Stimulated activated effector memory CD8-positive, alpha-beta T cell treated with anti-CD3 and anti-CD28 coated beads, Interleukin-12 subunit alpha, Interleukin-12 subunit beta, amount 100 ng/mL, for 72 hours (primary cell): ENCODE measurements around the gene SPDYE3.
"Not testable (repeated sequence)": the region's sequence is repeated elsewhere in the genome, so short reads cannot be mapped to it uniquely, and the experiment has no call there.

Experiments used
- ATAC-seq: fragments of 150-1000 bp; cut with Tn5 transposase; 2 replicates; pipeline ENCODE4 v1.10.0; 2021
- DNase-seq, 2 donors: peaks; one replicate each; pipeline ENCODE4 v3.0.0; 2021 to 2022; ENCODE audit warnings: low spot score in 2 of 2
- H3K27ac Mint-ChIP-seq: one replicate; pipeline ENCODE4 v1.8.0; 2022; ENCODE audit warnings: mild to moderate bottlenecking, mixed read lengths
- H3K36me3 Mint-ChIP-seq: one replicate; pipeline ENCODE4 v1.8.0; 2022; ENCODE audit warnings: mild to moderate bottlenecking, mixed read lengths
- H3K4me1 Mint-ChIP-seq: one replicate; pipeline ENCODE4 v1.8.0; 2022; ENCODE audit warnings: mixed read lengths
- H3K4me3 Mint-ChIP-seq: one replicate; pipeline ENCODE4 v1.8.0; 2022; ENCODE audit warnings: mild to moderate bottlenecking, mixed read lengths
- H3K9me3 Mint-ChIP-seq: one replicate; pipeline ENCODE4 v1.8.0; 2022; ENCODE audit warnings: mixed read lengths

Gene SPDYE3

GRCh38 chr7:100353685-100354330 is 46.3 kb downstream of the SPDYE3 start:
- Mint-ChIP-seq H3K27ac (peak overlapping the region; percentile 95), H3K4me1 (peaks cover 46% of the 10 kb centered on the region), H3K4me3 (peak overlapping the region; percentile 66), H3K9me3 (no peaks in the 10 kb centered on the region), H3K36me3 (peaks cover 85% of the 10 kb centered on the region)
- DNase-seq (no peak), ATAC-seq (peak; percentile 70)

- H3K4me3 Mint-ChIP-seq: no peak overlapping the region
- H3K27ac Mint-ChIP-seq: peak overlapping the region; percentile 95
- H3K9me3 Mint-ChIP-seq: no peaks in the 10 kb centered on the region
- DNase-seq (no peak), ATAC-seq (no peak)
- H3K36me3 Mint-ChIP-seq: peaks cover 89% of the 10 kb centered on the region
- H3K4me1 Mint-ChIP-seq: peaks cover 39% of the 10 kb centered on the region
These were observed 49.0 kb downstream of the SPDYE3 start for GRCh38 chr7:100356416-100357068.

- peak overlapping the region; percentile 95 for H3K27ac Mint-ChIP-seq
- ATAC-seq (no peak), DNase-seq (no peak)
- peaks cover 34% of the 10 kb centered on the region for H3K4me1 Mint-ChIP-seq
- H3K9me3 Mint-ChIP-seq: no peaks in the 10 kb centered on the region
- H3K4me3 Mint-ChIP-seq: no peak overlapping the region
- peaks cover 95% of the 10 kb centered on the region for H3K36me3 Mint-ChIP-seq
These were observed 49.6 kb downstream of the SPDYE3 start for GRCh38 chr7:100357131-100357561.

GRCh38 chr7:100358027-100358856 is 50.7 kb downstream of the SPDYE3 start, which contains the start of gene PILRB:
Gene PILRB (plus strand): TSS chr7:100358117. CDS start chr7:100358303, 186 bp downstream.
- Mint-ChIP-seq H3K9me3 (no peaks in the 10 kb centered on the region), H3K36me3 (peaks cover 97% of the 10 kb centered on the region), H3K27ac (peak within 1 kb of the TSS; percentile 95), H3K4me1 (peaks cover 24% of the 10 kb centered on the region), H3K4me3 (no peak within 1 kb of the TSS)
- DNase-seq (no peak), ATAC-seq (no peak)

GRCh38 chr7:100358857-100359212 is 51.3 kb downstream of the SPDYE3 start:
- ATAC-seq (no peak), DNase-seq (no peak)
- peaks cover 18% of the 10 kb centered on the region for H3K4me1 Mint-ChIP-seq
- peak overlapping the region; percentile 95 for H3K27ac Mint-ChIP-seq
- H3K9me3 Mint-ChIP-seq: no peaks in the 10 kb centered on the region
- no peak overlapping the region for H3K4me3 Mint-ChIP-seq
- H3K36me3 Mint-ChIP-seq: peaks cover 97% of the 10 kb centered on the region

GRCh38 chr7:100360135-100360854 is 52.8 kb downstream of the SPDYE3 start:
- Mint-ChIP-seq H3K27ac (peak overlapping the region; percentile 64), H3K36me3 (peaks cover 96% of the 10 kb centered on the region), H3K4me1 (peaks cover 22% of the 10 kb centered on the region), H3K9me3 (no peaks in the 10 kb centered on the region), H3K4me3 (no peak overlapping the region)
- DNase-seq: no peak
- no peak for ATAC-seq

- Mint-ChIP-seq H3K27ac (peak overlapping the region; percentile 3), H3K4me1 (peaks cover 48% of the 10 kb centered on the region), H3K36me3 (peaks cover 95% of the 10 kb centered on the region), H3K4me3 (no peak overlapping the region), H3K9me3 (no peaks in the 10 kb centered on the region)
- ATAC-seq (no peak), DNase-seq (no peak)
These were observed 55.6 kb downstream of the SPDYE3 start for GRCh38 chr7:100363098-100363497.

- not testable (repeated sequence) for ATAC-seq, H3K4me3 Mint-ChIP-seq, H3K9me3 Mint-ChIP-seq, DNase-seq
- Mint-ChIP-seq H3K36me3 (peaks cover 88% of the 10 kb centered on the region), H3K27ac (peak overlapping the region; percentile 52), H3K4me1 (peaks cover 51% of the 10 kb centered on the region)
These were observed 56.3 kb downstream of the SPDYE3 start for GRCh38 chr7:100363797-100364196.

- no peak overlapping the region for H3K4me3 Mint-ChIP-seq
- H3K9me3 Mint-ChIP-seq: no peaks in the 10 kb centered on the region
- H3K27ac Mint-ChIP-seq: peak overlapping the region; percentile 52
- ATAC-seq (no peak), DNase-seq (no peak)
- H3K4me1 Mint-ChIP-seq: peaks cover 56% of the 10 kb centered on the region
- peaks cover 81% of the 10 kb centered on the region for H3K36me3 Mint-ChIP-seq
These were observed 57.0 kb downstream of the SPDYE3 start for GRCh38 chr7:100364480-100364879.

GRCh38 chr7:100365998-100366367 is 58.5 kb downstream of the SPDYE3 start:
- not testable (repeated sequence) for ATAC-seq, DNase-seq, H3K9me3 Mint-ChIP-seq
- Mint-ChIP-seq H3K4me1 (peaks cover 47% of the 10 kb centered on the region), H3K36me3 (peaks cover 73% of the 10 kb centered on the region), H3K27ac (peak overlapping the region; percentile 94), H3K4me3 (peak overlapping the region; percentile 65)

- Mint-ChIP-seq H3K9me3 (no peaks in the 10 kb centered on the region), H3K27ac (peak overlapping the region; percentile 94), H3K4me3 (peak overlapping the region; percentile 65), H3K36me3 (peaks cover 71% of the 10 kb centered on the region), H3K4me1 (peaks cover 48% of the 10 kb centered on the region)
- peak; percentile 62 for ATAC-seq
- peak in 1 of 2 donors; percentile 25 for DNase-seq
These were observed 59.1 kb downstream of the SPDYE3 start for GRCh38 chr7:100366411-100367250.

- peak overlapping the region; percentile 94 for H3K27ac Mint-ChIP-seq
- peak overlapping the region; percentile 65 for H3K4me3 Mint-ChIP-seq
- DNase-seq: no peak
- H3K4me1 Mint-ChIP-seq: peaks cover 54% of the 10 kb centered on the region
- no peak for ATAC-seq
- peaks cover 66% of the 10 kb centered on the region for H3K36me3 Mint-ChIP-seq
- no peaks in the 10 kb centered on the region for H3K9me3 Mint-ChIP-seq
These were observed 59.7 kb downstream of the SPDYE3 start for GRCh38 chr7:100367251-100367620.

- H3K4me3 Mint-ChIP-seq: peak overlapping the region; percentile 65
- H3K9me3 Mint-ChIP-seq: no peaks in the 10 kb centered on the region
- peaks cover 61% of the 10 kb centered on the region for H3K4me1 Mint-ChIP-seq
- ATAC-seq: no peak
- no peak for DNase-seq
- H3K27ac Mint-ChIP-seq: peak overlapping the region; percentile 94
- peaks cover 59% of the 10 kb centered on the region for H3K36me3 Mint-ChIP-seq
These were observed 60.4 kb downstream of the SPDYE3 start for GRCh38 chr7:100367676-100368613.
